Pancreas (tissue), 10 donors: ENCODE data around the gene THSD7B. TPM values are rescaled to one million over a fixed set of nuclear protein-coding genes. Genes with fewer than 3 reads are reported as not detected.

Experiments used
- ATAC-seq, 4 donors: fragments of 200-7000 bp; cut with Tn5 transposase; one replicate each; pipeline versions ENCODE4 v1.8.0 to v1.9.1; 2020; ENCODE audit warnings: mild to moderate bottlenecking in 4 of 4, moderate library complexity in 4 of 4
- DNase-seq, 6 donors: peaks; one replicate each; pipeline ENCODE4 v3.0.0-alpha.2; 2020
- FAIRE-seq: peaks from 2 replicates; lab custom pipeline; 2012; peaks lifted over from hg19 to GRCh38; lab: Jason Lieb, UNC
- H3K27ac ChIP-seq, 4 donors: fragments of 200-600 bp; sonication (generic); 1 replicate in 3 of 4; 2 replicates in 1 of 4; pipeline versions ENCODE4 v1.5.0 to v1.8.0; 2020
- H3K27me3 ChIP-seq, 4 donors: fragments of 200-600 bp; one replicate each; pipeline ENCODE4 v1.8.0; 2021
- H3K36me3 ChIP-seq, 3 donors: fragments of 200-600 bp; sonication (generic) in 1 of 3; one replicate each; pipeline versions ENCODE4 v1.5.0 to v1.8.0; 2020 to 2021
- H3K4me1 ChIP-seq, 3 donors: fragments of 200-600 bp; one replicate each; pipeline ENCODE4 v1.8.0; 2021
- H3K4me3 ChIP-seq, 4 donors: fragments of 200-600 bp; sonication (generic) in 2 of 4; one replicate each; pipeline versions ENCODE4 v1.5.0 to v1.8.0; 2020 to 2021
- H3K9me3 ChIP-seq, 4 donors: fragments of 200-600 bp; one replicate each; pipeline ENCODE4 v1.8.0; 2021
- WGBS, 2 donors: extraction: QIAGEN DNeasy Blood & Tissue Kit; methylation state at CpG; one replicate each; pipeline ENCODE4 v1.1.7; 2013; 5-methylcytosine and 5-hydroxymethylcytosine counted together
- intact Hi-C, 3 donors: fragments of 100-400 bp; cut with DNase I; formaldehyde crosslinking; loops; one replicate each; pipeline versions ENCODE4 v1.11.1 to v1.14.2; 2022
- polyA plus RNA-seq, 2 donors: library from polyadenylated mRNA; stranded (reverse); fragments of 200-250 nt; gene quantifications; one replicate each; pipeline ENCODE4 v1.2.3, GENCODE V29; 2013
- total RNA-seq, 6 donors: library from RNA; stranded (reverse); fragmentation: NEBNext Ultra II Directional in 4 of 6; extraction: Animal tissue kit (Norgen Biotek cat#: 25700) in 4 of 6; gene quantifications; one replicate each; pipeline versions ENCODE4 v1.2.1 to v1.2.4, GENCODE V29; 2021 to 2023
- TF ChIP-seq, protein P1 (sequence below), 4 donors: fragments of 200-600 bp; sonication (generic) in 3 of 4; IDR thresholded peaks; one replicate each; pipeline versions ENCODE4 v1.5.0 to v1.8.0; 2021; ENCODE audit warnings: antibody characterized with exemption in 4 of 4
- donor health status: healthy with polysubstance abuse.
- donor health status: DM: no; HTN: no; CAD: no; lungs with moderate emphysema.
- donor health status: DM: no; HTN: no; CAD: no.
- donor health status: control.
- donor health status: control.
- donor health status: Bipolar disorder and iron deficiency.
- donor health status: DM: yes; HTN: yes; CAD: no.
- donor health status: DM: no; HTN: no; CAD: no.
- donor health status: DM: no; HTN: no; CAD: no.
- donor health status: DM: yes; HTN: yes; CAD: no.

Gene THSD7B
- total and polyA plus RNA-seq, 8 donors: 0.02 to 0.18 (median 0.07) TPM; not detected in 4

DNA sequence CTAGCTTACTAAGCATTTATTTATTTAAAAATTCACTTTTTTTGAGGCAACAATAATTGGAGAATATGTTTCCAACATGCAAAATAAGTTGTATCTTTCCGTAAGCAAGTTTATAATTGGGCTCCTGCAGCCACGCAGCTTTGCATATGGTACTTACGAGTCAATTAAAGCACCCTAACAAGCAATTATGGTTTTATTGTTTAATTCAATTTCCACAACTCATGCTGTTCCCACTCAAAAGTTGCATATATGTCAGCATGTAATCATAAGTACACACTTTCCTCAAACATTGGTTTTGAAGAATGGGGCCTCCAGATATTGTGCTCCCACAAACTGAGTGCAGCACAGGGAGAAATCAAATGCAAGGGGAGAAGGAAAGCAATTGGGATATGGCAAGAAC, 613.8 kb downstream of the THSD7B start:
- no peak for FAIRE-seq
- intact Hi-C loops: no loop called here
- Histone ChIP-seq H3K27ac (no peak overlapping the region), H3K36me3 (no peaks in the 10 kb centered on the region), H3K9me3 (no peaks in the 10 kb centered on the region), H3K4me1 (no peaks in the 10 kb centered on the region), H3K27me3 (no peaks in the 10 kb centered on the region), H3K4me3 (no peak overlapping the region)
- no peak for ATAC-seq
- TF ChIP-seq, protein P1, sequence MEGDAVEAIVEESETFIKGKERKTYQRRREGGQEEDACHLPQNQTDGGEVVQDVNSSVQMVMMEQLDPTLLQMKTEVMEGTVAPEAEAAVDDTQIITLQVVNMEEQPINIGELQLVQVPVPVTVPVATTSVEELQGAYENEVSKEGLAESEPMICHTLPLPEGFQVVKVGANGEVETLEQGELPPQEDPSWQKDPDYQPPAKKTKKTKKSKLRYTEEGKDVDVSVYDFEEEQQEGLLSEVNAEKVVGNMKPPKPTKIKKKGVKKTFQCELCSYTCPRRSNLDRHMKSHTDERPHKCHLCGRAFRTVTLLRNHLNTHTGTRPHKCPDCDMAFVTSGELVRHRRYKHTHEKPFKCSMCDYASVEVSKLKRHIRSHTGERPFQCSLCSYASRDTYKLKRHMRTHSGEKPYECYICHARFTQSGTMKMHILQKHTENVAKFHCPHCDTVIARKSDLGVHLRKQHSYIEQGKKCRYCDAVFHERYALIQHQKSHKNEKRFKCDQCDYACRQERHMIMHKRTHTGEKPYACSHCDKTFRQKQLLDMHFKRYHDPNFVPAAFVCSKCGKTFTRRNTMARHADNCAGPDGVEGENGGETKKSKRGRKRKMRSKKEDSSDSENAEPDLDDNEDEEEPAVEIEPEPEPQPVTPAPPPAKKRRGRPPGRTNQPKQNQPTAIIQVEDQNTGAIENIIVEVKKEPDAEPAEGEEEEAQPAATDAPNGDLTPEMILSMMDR (IDR thresholded peaks at IDR 0.05): no peak
- no peak for DNase-seq
- 56 to 77% methylated on average over 3 of the region's 3 CpGs for WGBS, 2 donors

DNA sequence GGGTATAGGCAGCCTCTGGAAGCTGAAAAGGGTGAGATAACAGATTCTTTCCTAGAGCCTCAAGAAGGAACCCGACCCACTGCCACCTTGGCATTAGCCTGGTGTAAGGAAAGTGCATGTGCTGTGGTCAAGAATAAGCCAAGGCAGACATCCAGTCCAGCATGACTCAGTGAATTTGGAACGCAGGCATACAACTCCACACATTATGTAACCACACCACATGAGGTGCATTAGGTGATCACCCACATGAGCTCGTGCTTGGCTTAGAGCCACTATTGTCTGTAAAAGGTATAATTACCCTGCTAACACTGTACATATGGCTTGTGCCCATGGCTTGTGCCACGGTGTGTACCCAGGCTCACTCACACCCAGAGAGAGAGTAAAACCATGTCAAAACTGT, 615.3 kb downstream of the THSD7B start:
- TF ChIP-seq, protein P1 (IDR thresholded peaks at IDR 0.05): no peak
- H3K27me3 ChIP-seq: no peaks in the 10 kb centered on the region
- H3K36me3 ChIP-seq: no peaks in the 10 kb centered on the region
- no peak for DNase-seq
- no peak overlapping the region for H3K27ac ChIP-seq
- no peaks in the 10 kb centered on the region for H3K4me1 ChIP-seq
- 36 to 48% methylated on average over 4 of the region's 4 CpGs for WGBS, 2 donors
- H3K4me3 ChIP-seq: no peak overlapping the region
- no peaks in the 10 kb centered on the region for H3K9me3 ChIP-seq
- ATAC-seq: no peak
- intact Hi-C loops: no loop called here
- no peak for FAIRE-seq

GRCh38 chr2:137381731-137382130, 616.4 kb downstream of the THSD7B start:
- Histone ChIP-seq H3K27ac (no peak overlapping the region), H3K27me3 (no peaks in the 10 kb centered on the region), H3K4me3 (no peak overlapping the region), H3K4me1 (no peaks in the 10 kb centered on the region), H3K36me3 (no peaks in the 10 kb centered on the region), H3K9me3 (no peaks in the 10 kb centered on the region)
- no peak for ATAC-seq
- FAIRE-seq: no peak
- DNase-seq: no peak
- TF ChIP-seq, protein P1 (IDR thresholded peaks at IDR 0.05): no peak
- intact Hi-C loops: no loop called here
- WGBS, 2 donors: 67 to 85% methylated on average over 8 of the region's 8 CpGs

GRCh38 chr2:137383391-137383790, 618.0 kb downstream of the THSD7B start:
- TF ChIP-seq, protein P1 (IDR thresholded peaks at IDR 0.05): no peak
- no peaks in the 10 kb centered on the region for H3K36me3 ChIP-seq
- H3K4me3 ChIP-seq: no peak overlapping the region
- 79 to 89% methylated on average over 7 of the region's 7 CpGs for WGBS, 2 donors
- intact Hi-C loops: no loop called here
- H3K4me1 ChIP-seq: no peaks in the 10 kb centered on the region
- no peaks in the 10 kb centered on the region for H3K27me3 ChIP-seq
- H3K9me3 ChIP-seq: no peaks in the 10 kb centered on the region
- DNase-seq (no peak), FAIRE-seq (no peak), ATAC-seq (no peak)
- no peak overlapping the region for H3K27ac ChIP-seq

GRCh38 chr2:137387044-137387443, 621.7 kb downstream of the THSD7B start:
- 43 to 53% methylated on average over 2 of the region's 2 CpGs for WGBS, 2 donors
- no peak for DNase-seq
- intact Hi-C loops: no loop called here
- Histone ChIP-seq H3K27me3 (no peaks in the 10 kb centered on the region), H3K4me3 (no peak overlapping the region), H3K27ac (no peak overlapping the region), H3K4me1 (no peaks in the 10 kb centered on the region), H3K36me3 (no peaks in the 10 kb centered on the region), H3K9me3 (no peaks in the 10 kb centered on the region)
- FAIRE-seq: no peak
- no peak for ATAC-seq
- TF ChIP-seq, protein P1 (IDR thresholded peaks at IDR 0.05): no peak
